Panc1 (cell line): ENCODE results near the gene EVL. TPM values are rescaled to one million over a fixed set of nuclear protein-coding genes. Genes with fewer than 3 reads are reported as not detected.

Experiments used
- ATAC-seq: fragments of 200-7000 bp; cut with Tn5 transposase; 2 replicates; pipeline ENCODE4 v1.9.1; 2020; ENCODE audit warnings: mild to moderate bottlenecking, moderate library complexity
- BruUV-seq: library from RNA; stranded (reverse); fragments of 400-500 nt; replicated peaks from 2 replicates; lab custom pipeline; 2021; lab: Mats Ljungman, UMichigan
- CTCF ChIA-PET: fragments of 300-600 bp; sonication (Branson Sonifier 250); formaldehyde crosslinking; loops from one replicate; lab custom pipeline; 2022; ENCODE audit warnings: antibody characterized with exemption; lab: Charles Lee
- POLR2A ChIA-PET: fragments of 300-600 bp; sonication (Branson Sonifier 250); formaldehyde crosslinking; loops from one replicate; lab custom pipeline; 2022; ENCODE audit warnings: antibody characterized with exemption; lab: Charles Lee
- DNase-seq: peaks from one replicate; pipeline ENCODE4 v3.0.0-alpha.2; 2010; ENCODE audit warnings: low read depth, low spot score
- H3K27ac ChIP-seq: 2 replicates; pipeline ENCODE4 v1.5.1; 2011; ENCODE audit warnings: mild to moderate bottlenecking, low read length, inconsistent platforms
- H3K27me3 ChIP-seq: fragments of 200-500 bp; sonication (Bioruptor generic); 2 replicates; pipeline ENCODE4 v1.6.0; 2014; ENCODE audit warnings: low read length, inconsistent platforms; ENCODE audit not compliant: control insufficient read depth, insufficient read depth
- H3K36me3 ChIP-seq: fragments of 200-500 bp; sonication (Bioruptor generic); 2 replicates; pipeline ENCODE4 v1.5.1; 2014; ENCODE audit warnings: inconsistent platforms, mild to moderate bottlenecking, low read length, moderate library complexity; ENCODE audit not compliant: control insufficient read depth, insufficient read depth
- H3K4me1 ChIP-seq: 2 replicates; pipeline ENCODE4 v1.5.1; 2011; ENCODE audit warnings: inconsistent platforms, mild to moderate bottlenecking, low read length, moderate library complexity; ENCODE audit not compliant: control insufficient read depth, insufficient read depth
- H3K4me3 ChIP-seq, 2 experiments: 2 replicates each; pipeline ENCODE4 v1.5.1; 2011 to 2012; ENCODE audit warnings: low read depth in 2 of 2, low read length in 2 of 2, mild to moderate bottlenecking in 2 of 2, inconsistent platforms in 1 of 2, moderate library complexity in 1 of 2
- H3K9me3 ChIP-seq: fragments of 200-500 bp; sonication (Bioruptor generic); 2 replicates; pipeline ENCODE4 v1.5.1; 2014; ENCODE audit warnings: low read depth, mild to moderate bottlenecking, inconsistent platforms, low read length, moderate library complexity; ENCODE audit not compliant: control insufficient read depth, insufficient read depth
- CTCF ChIP-seq: fragments of 450-650 bp; IDR thresholded peaks from 2 replicates; pipeline ENCODE4 v1.5.1; 2017; ENCODE audit warnings: mild to moderate bottlenecking
- POLR2AphosphoS5 ChIP-seq: IDR thresholded peaks from 2 replicates; pipeline ENCODE4 v1.6.1; 2012; ENCODE audit warnings: mild to moderate bottlenecking, low read depth, low read length, moderate library complexity
- SIN3A ChIP-seq: IDR thresholded peaks from 2 replicates; pipeline ENCODE4 v1.6.1; 2012; ENCODE audit warnings: low read depth, mild to moderate bottlenecking, low read length, moderate library complexity, borderline replicate concordance; ENCODE audit not compliant: insufficient read depth
- TCF7L2 ChIP-seq: IDR thresholded peaks from 2 replicates; pipeline ENCODE4 v1.6.1; 2011; ENCODE audit warnings: mild to moderate bottlenecking, low read depth, low read length, inconsistent platforms
- in situ Hi-C: cut with HindIII; loops from 2 replicates; pipeline ENCODE4 v1.10.0; 2016; ENCODE audit warnings: low sequenced_read_pairs, low pct_unique_long_range_greater_than_20kb
- intact Hi-C: fragments of 100-400 bp; cut with micrococcal nuclease; formaldehyde crosslinking; loops from one replicate; pipeline ENCODE4 v1.10.0; 2022; ENCODE audit not compliant: unreplicated experiment
- total RNA-seq: library from RNA; stranded (reverse); gene quantifications from one replicate; pipeline ENCODE4 v1.2.1, GENCODE V29; 2021; ENCODE audit not compliant: unreplicated experiment
- TF ChIP-seq, protein P1 (sequence below), 2 experiments: IDR thresholded peaks; 2 replicates each; pipeline ENCODE4 v1.6.1; 2011 to 2012; ENCODE audit warnings: low read depth in 2 of 2, control low read depth in 1 of 2, low read length in 1 of 2, mild to moderate bottlenecking in 1 of 2, moderate library complexity in 1 of 2; ENCODE audit not compliant: insufficient read depth in 1 of 2

Gene EVL
- total RNA-seq, 1 experiment from 2014 or later = 38.3 TPM

DNA sequence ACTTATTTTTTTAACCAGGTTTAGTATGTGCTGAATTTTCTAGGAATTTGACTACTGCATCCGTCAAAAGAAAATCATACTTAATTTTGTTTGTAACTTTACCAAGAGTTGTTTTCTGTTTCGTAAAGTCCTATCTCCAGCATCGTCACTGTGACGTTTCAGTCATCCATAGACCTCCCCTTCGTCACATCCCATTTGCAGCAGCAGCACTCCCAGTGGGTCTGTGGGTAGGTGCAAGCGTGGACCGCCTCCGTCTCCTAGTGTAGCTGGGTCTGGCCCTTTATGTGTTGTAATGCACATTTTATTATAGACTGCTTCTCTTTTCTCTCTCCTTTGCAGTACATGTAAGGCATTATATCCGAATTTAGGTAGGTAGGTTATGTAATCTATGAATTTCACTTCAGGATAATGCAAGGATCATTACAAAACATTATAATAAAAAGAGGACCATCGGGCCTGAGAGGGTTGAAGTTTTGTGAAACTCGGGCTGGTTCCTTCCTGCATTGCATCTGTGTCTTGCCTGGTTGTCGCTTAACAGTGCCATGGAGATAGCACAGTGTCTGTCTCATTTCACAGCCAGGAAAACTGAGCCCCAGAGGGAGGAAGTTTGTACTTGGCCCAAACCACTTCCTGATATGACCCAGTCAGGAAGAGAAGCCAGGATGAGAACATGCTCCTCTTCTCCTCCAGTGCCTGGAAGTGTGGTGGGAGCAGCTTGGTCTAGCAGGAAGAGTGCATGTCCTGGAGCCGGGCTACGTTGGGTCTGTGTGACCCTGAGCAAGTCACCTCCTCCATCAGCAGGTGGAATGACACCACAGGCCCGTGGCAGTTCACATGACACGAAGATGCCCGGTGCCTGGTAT, 41.3 kb downstream of the EVL start:
- intact Hi-C loops (no loop called here), in situ Hi-C loops (no loop called here)
- no TSS peak for BruUV-seq
- DNase-seq (no peak), ATAC-seq (no peak)
- CTCF ChIA-PET = no interaction called here
- POLR2A ChIA-PET = no interaction called here
- Histone ChIP-seq H3K4me3 (no peak overlapping the region), H3K36me3 (no peaks in the 10 kb centered on the region), H3K27me3 (no peaks in the 10 kb centered on the region), H3K9me3 (no peaks in the 10 kb centered on the region), H3K27ac (no peak overlapping the region), H3K4me1 (no peaks in the 10 kb centered on the region; the same call in 1 of the 2 replicates)
- TF ChIP-seq SIN3A (no peak), POLR2AphosphoS5 (no peak), CTCF (no peak), TCF7L2 (no peak)
- TF ChIP-seq, protein P1, sequence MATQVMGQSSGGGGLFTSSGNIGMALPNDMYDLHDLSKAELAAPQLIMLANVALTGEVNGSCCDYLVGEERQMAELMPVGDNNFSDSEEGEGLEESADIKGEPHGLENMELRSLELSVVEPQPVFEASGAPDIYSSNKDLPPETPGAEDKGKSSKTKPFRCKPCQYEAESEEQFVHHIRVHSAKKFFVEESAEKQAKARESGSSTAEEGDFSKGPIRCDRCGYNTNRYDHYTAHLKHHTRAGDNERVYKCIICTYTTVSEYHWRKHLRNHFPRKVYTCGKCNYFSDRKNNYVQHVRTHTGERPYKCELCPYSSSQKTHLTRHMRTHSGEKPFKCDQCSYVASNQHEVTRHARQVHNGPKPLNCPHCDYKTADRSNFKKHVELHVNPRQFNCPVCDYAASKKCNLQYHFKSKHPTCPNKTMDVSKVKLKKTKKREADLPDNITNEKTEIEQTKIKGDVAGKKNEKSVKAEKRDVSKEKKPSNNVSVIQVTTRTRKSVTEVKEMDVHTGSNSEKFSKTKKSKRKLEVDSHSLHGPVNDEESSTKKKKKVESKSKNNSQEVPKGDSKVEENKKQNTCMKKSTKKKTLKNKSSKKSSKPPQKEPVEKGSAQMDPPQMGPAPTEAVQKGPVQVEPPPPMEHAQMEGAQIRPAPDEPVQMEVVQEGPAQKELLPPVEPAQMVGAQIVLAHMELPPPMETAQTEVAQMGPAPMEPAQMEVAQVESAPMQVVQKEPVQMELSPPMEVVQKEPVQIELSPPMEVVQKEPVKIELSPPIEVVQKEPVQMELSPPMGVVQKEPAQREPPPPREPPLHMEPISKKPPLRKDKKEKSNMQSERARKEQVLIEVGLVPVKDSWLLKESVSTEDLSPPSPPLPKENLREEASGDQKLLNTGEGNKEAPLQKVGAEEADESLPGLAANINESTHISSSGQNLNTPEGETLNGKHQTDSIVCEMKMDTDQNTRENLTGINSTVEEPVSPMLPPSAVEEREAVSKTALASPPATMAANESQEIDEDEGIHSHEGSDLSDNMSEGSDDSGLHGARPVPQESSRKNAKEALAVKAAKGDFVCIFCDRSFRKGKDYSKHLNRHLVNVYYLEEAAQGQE (IDR thresholded peaks at IDR 0.05; ENCODE audit: insufficient read depth in 1 of 2, low read depth in 2 of 2, low read length in 1 of 2) = no peak

GRCh38 chr14:100107236-100107635, 42.0 kb downstream of the EVL start:
- Histone ChIP-seq H3K27ac (no peak overlapping the region), H3K4me3 (no peak overlapping the region), H3K27me3 (no peaks in the 10 kb centered on the region), H3K4me1 (no peaks in the 10 kb centered on the region; the same call in 1 of the 2 replicates), H3K9me3 (no peaks in the 10 kb centered on the region), H3K36me3 (no peaks in the 10 kb centered on the region)
- CTCF ChIA-PET = no interaction called here
- ATAC-seq (no peak), DNase-seq (no peak)
- intact Hi-C loops = no loop called here
- no peak for TF ChIP-seq CTCF
- TF ChIP-seq SIN3A = no peak
- TF ChIP-seq TCF7L2 = no peak
- no peak for TF ChIP-seq POLR2AphosphoS5
- TF ChIP-seq, protein P1 (IDR thresholded peaks at IDR 0.05; ENCODE audit: insufficient read depth in 1 of 2, low read depth in 2 of 2, low read length in 1 of 2) = no peak
- in situ Hi-C loops = no loop called here
- BruUV-seq = no TSS peak
- POLR2A ChIA-PET = no interaction called here
